Psoas muscle (tissue), 8 donors: ENCODE data around the gene CACTIN. TPM values are rescaled to one million over a fixed set of nuclear protein-coding genes. Genes with fewer than 3 reads are reported as not detected.

ENCODE experiments used
- ATAC-seq, 4 donors: fragments of 200-7000 bp; cut with Tn5 transposase; one replicate each; pipeline ENCODE4 v1.9.1; 2020; ENCODE audit warnings: moderate library complexity in 3 of 4, mild to moderate bottlenecking in 2 of 4
- DNase-seq, 2 donors: peaks; one replicate each; pipeline ENCODE4 v3.0.0-alpha.2; 2020
- H3K27ac ChIP-seq: fragments of 200-600 bp; one replicate; pipeline ENCODE4 v1.8.0; 2022
- H3K27me3 ChIP-seq, 3 donors: fragments of 200-600 bp in 1 of 3; one replicate each; pipeline versions ENCODE4 v1.6.1 to v1.8.0; 2013 to 2022; ENCODE audit warnings: low read length in 2 of 3, mild to moderate bottlenecking in 2 of 3, moderate library complexity in 1 of 3; ENCODE audit not compliant: insufficient read depth in 3 of 3
- H3K36me3 ChIP-seq, 2 donors: fragments of 200-600 bp in 1 of 2; one replicate each; pipeline versions ENCODE4 v1.6.1 to v1.8.0; 2013 to 2022; ENCODE audit warnings: low read depth in 1 of 2, mild to moderate bottlenecking in 1 of 2, moderate library complexity in 1 of 2; ENCODE audit not compliant: insufficient read depth in 1 of 2
- H3K4me1 ChIP-seq: fragments of 200-600 bp; one replicate; pipeline ENCODE4 v1.8.0; 2022
- H3K4me3 ChIP-seq: fragments of 200-600 bp; one replicate; pipeline ENCODE4 v1.8.0; 2022; ENCODE audit warnings: mild to moderate bottlenecking
- H3K9me3 ChIP-seq: fragments of 200-600 bp; one replicate; pipeline ENCODE4 v1.8.0; 2022
- CTCF ChIP-seq: fragments of 200-600 bp; IDR thresholded peaks from one replicate; pipeline ENCODE4 v1.8.0; 2022; ENCODE audit warnings: antibody characterized with exemption
- WGBS, 3 donors: extraction: QIAGEN DNeasy Blood & Tissue Kit; methylation state at CpG; one replicate each; pipeline versions ENCODE4 v1.1.6 to v1.1.7; 2013; 5-methylcytosine and 5-hydroxymethylcytosine counted together
- intact Hi-C, 2 donors: fragments of 100-400 bp; cut with DNase I; formaldehyde crosslinking; loops; one replicate each; pipeline versions ENCODE4 v1.11.0 to v1.14.2; 2022
- polyA plus RNA-seq, 3 donors: library from polyadenylated mRNA; stranded (reverse); fragments of 200-250 nt; gene quantifications; one replicate each; pipeline ENCODE4 v1.2.3, GENCODE V29; 2013
- total RNA-seq, 4 donors: library from RNA; stranded (reverse); fragmentation: NEBNext Ultra II Directional in 2 of 4; extraction: Animal tissue kit (Norgen Biotek cat#: 25700) in 2 of 4; gene quantifications; one replicate each; pipeline versions ENCODE4 v1.2.1 to v1.2.4, GENCODE V29; 2021 to 2023
- donor health status: healthy with polysubstance abuse.
- donor health status: DM: no; HTN: no; CAD: no; lungs with moderate emphysema.
- donor health status: Bipolar disorder and iron deficiency.
- donor health status: healthy.
- donor health status: DM: yes; HTN: yes; CAD: no.
- donor health status: DM: no; HTN: no; CAD: no.
- donor health status: DM: no; HTN: no; CAD: no.
- donor health status: DM: yes; HTN: yes; CAD: no.

Gene CACTIN
- total and polyA plus RNA-seq, 7 donors: 11.8 to 21.4 (median 16.3) TPM

- Histone ChIP-seq H3K4me3 (no peak overlapping the region), H3K36me3 (peaks cover 0 to 57% of the 10 kb centered on the region in 2 donors), H3K9me3 (no peaks in the 10 kb centered on the region), H3K27ac (no peak overlapping the region), H3K4me1 (peaks cover 7% of the 10 kb centered on the region), H3K27me3 (no peaks in the 10 kb centered on the region)
- ATAC-seq: no peak
- intact Hi-C loops: loop anchor here in 1 of 2 donors (10.0 kb wide), 1 partner anchor 309 kb away; no protein-coding TSS in a partner anchor
- no peak for DNase-seq
- TF ChIP-seq CTCF: no peak
- WGBS, 3 donors: 92 to 96% (median 92%) methylated on average over 29 to 39 of the region's 39 CpGs
Measured at GRCh38 chr19:3613818-3614661, 12.6 kb downstream of the CACTIN start.

- DNase-seq (no peak), ATAC-seq (no peak)
- intact Hi-C loops: loop anchor here in 1 of 2 donors (10.0 kb wide), 1 partner anchor 308 kb away; no protein-coding TSS in a partner anchor
- Histone ChIP-seq H3K4me1 (peaks cover 5% of the 10 kb centered on the region), H3K9me3 (no peaks in the 10 kb centered on the region), H3K27me3 (no peaks in the 10 kb centered on the region), H3K4me3 (no peak overlapping the region), H3K36me3 (peaks cover 0 to 53% of the 10 kb centered on the region in 2 donors), H3K27ac (no peak overlapping the region)
- WGBS, 3 donors: 84 to 91% (median 85%) methylated on average over 66 to 79 of the region's 79 CpGs
- TF ChIP-seq CTCF: no peak
Measured at GRCh38 chr19:3612901-3613741, 13.5 kb downstream of the CACTIN start.

GRCh38 chr19:3612330-3612729 lies 14.3 kb downstream of the CACTIN start:
- no peak for ATAC-seq
- Histone ChIP-seq H3K36me3 (peaks cover 0 to 48% of the 10 kb centered on the region in 2 donors), H3K4me3 (no peak overlapping the region), H3K27me3 (peaks cover 0 to 3% (median 2%) of the 10 kb centered on the region in 3 donors), H3K27ac (no peak overlapping the region), H3K9me3 (no peaks in the 10 kb centered on the region), H3K4me1 (peaks cover 5% of the 10 kb centered on the region)
- intact Hi-C loops: loop anchor here in 1 of 2 donors (10.0 kb wide), 1 partner anchor 308 kb away; no protein-coding TSS in a partner anchor
- no peak for DNase-seq
- 97 to 98% (median 97%) methylated on average over 27 to 33 of the region's 33 CpGs for whole genome bisulfite sequencing, 3 donors
- TF ChIP-seq CTCF: no peak

GRCh38 chr19:3611841-3612240 lies 14.7 kb downstream of the CACTIN start:
- Histone ChIP-seq H3K4me3 (no peak overlapping the region), H3K4me1 (peaks cover 5% of the 10 kb centered on the region), H3K27me3 (peaks cover 0 to 8% (median 4%) of the 10 kb centered on the region in 3 donors), H3K36me3 (peaks cover 0 to 43% of the 10 kb centered on the region in 2 donors), H3K9me3 (no peaks in the 10 kb centered on the region), H3K27ac (no peak overlapping the region)
- intact Hi-C loops: loop anchor here in 1 of 2 donors (10.0 kb wide), 1 partner anchor 307 kb away; no protein-coding TSS in a partner anchor
- no peak for DNase-seq
- no peak for TF ChIP-seq CTCF
- 94 to 96% (median 95%) methylated on average over 36 of the region's 36 CpGs for WGBS, 3 donors
- no peak for ATAC-seq
